Chondrocyte (in vitro differentiated cells): ENCODE data around the gene ZBTB34. TPM values are rescaled to one million over a fixed set of nuclear protein-coding genes. Genes with fewer than 3 reads are reported as not detected.
"Not testable (repeated sequence)": the region's sequence is repeated elsewhere in the genome, so short reads cannot be mapped to it uniquely, and the experiment has no call there.

ENCODE experiments used
- DNase-seq: peaks from one replicate; pipeline ENCODE4 v3.0.0; 2021; ENCODE audit warnings: mixed read lengths, low spot score
- H3K27ac Mint-ChIP-seq: one replicate; pipeline ENCODE4 v1.8.0; 2021; ENCODE audit warnings: mild to moderate bottlenecking, moderate library complexity, mixed read lengths; ENCODE audit not compliant: unreplicated experiment
- H3K27me3 Mint-ChIP-seq: 2 replicates; pipeline ENCODE4 v1.8.0; 2021; ENCODE audit warnings: low read depth, mixed read lengths
- H3K36me3 Mint-ChIP-seq: 2 replicates; pipeline ENCODE4 v1.8.0; 2021; ENCODE audit warnings: low read depth, mixed read lengths
- H3K4me1 Mint-ChIP-seq: 2 replicates; pipeline ENCODE4 v1.8.0; 2021; ENCODE audit warnings: low read depth, mild to moderate bottlenecking, mixed read lengths
- H3K4me3 Mint-ChIP-seq: one replicate; pipeline ENCODE4 v1.8.0; 2021; ENCODE audit warnings: mild to moderate bottlenecking, moderate library complexity, mixed read lengths; ENCODE audit not compliant: unreplicated experiment
- H3K9me3 Mint-ChIP-seq: 2 replicates; pipeline ENCODE4 v1.8.0; 2021; ENCODE audit warnings: low read depth, mixed read lengths
- total RNA-seq: library from RNA; stranded (reverse); gene quantifications from 3 replicates; pipeline ENCODE4 v1.2.1, GENCODE V29; 2021
- TF ChIP-seq, protein P1 (sequence below): fragments of 200-600 bp; sonication (generic); IDR thresholded peaks from 2 replicates; pipeline ENCODE4 v1.5.0; 2021; ENCODE audit warnings: antibody characterized with exemption, mild to moderate bottlenecking, moderate library complexity

ZBTB34 gene
- total RNA-seq, 1 donor from 2014 or later, result 16.2 TPM

DNA sequence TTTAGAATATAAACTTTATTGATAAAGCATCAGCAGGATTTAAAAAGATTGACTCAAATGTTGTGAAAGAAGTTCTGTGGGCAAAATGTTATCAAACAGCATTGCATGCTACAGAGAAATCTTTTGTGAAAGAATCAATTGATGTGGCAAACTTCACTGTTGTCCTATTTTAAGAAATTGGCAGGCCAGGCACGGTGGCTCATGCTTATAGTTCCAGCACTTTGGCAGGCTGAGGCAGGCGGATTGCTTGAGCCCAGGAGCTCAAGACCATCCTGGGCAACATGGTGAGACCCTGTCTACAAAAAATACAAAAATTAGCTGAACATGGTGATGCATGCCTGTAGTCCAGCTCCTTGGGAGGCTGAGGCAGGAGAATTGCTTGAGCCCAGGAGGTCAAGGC lies 38.2 kb upstream of the ZBTB34 start:
- TF ChIP-seq, protein P1, sequence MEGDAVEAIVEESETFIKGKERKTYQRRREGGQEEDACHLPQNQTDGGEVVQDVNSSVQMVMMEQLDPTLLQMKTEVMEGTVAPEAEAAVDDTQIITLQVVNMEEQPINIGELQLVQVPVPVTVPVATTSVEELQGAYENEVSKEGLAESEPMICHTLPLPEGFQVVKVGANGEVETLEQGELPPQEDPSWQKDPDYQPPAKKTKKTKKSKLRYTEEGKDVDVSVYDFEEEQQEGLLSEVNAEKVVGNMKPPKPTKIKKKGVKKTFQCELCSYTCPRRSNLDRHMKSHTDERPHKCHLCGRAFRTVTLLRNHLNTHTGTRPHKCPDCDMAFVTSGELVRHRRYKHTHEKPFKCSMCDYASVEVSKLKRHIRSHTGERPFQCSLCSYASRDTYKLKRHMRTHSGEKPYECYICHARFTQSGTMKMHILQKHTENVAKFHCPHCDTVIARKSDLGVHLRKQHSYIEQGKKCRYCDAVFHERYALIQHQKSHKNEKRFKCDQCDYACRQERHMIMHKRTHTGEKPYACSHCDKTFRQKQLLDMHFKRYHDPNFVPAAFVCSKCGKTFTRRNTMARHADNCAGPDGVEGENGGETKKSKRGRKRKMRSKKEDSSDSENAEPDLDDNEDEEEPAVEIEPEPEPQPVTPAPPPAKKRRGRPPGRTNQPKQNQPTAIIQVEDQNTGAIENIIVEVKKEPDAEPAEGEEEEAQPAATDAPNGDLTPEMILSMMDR, result no peak
- H3K36me3 Mint-ChIP-seq, result peaks cover 33% of the 10 kb centered on the region
- no peak overlapping the region for H3K27ac Mint-ChIP-seq
- DNase-seq, result no peak
- peaks cover 5% of the 10 kb centered on the region for H3K4me1 Mint-ChIP-seq
- H3K4me3 Mint-ChIP-seq, result no peak overlapping the region
- H3K27me3 Mint-ChIP-seq, result no peaks in the 10 kb centered on the region
- peaks cover 14% of the 10 kb centered on the region for H3K9me3 Mint-ChIP-seq

DNA sequence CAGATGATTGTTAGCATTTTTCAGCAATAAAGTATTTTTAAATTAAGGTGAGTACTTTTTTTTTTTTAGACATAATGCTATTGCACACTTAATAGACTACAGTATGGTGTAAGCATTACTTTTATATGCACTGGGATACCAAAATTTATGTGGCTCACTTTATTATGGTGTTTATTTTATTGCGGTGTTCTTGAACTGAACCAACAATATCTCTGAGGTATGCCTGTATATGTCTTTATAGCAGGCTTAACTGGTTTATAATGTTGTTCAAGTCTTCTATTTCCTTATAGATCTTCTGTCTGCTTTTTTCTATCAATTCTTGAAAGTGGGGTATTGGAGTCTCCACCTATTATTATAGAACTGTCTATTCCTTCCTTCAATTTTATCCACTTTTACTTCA lies 37.6 kb upstream of the ZBTB34 start:
- peaks cover 31% of the 10 kb centered on the region for H3K36me3 Mint-ChIP-seq
- H3K4me1 Mint-ChIP-seq, result peaks cover 5% of the 10 kb centered on the region
- H3K9me3 Mint-ChIP-seq, result peaks cover 14% of the 10 kb centered on the region
- no peak overlapping the region for H3K27ac Mint-ChIP-seq
- H3K4me3 Mint-ChIP-seq, result no peak overlapping the region
- DNase-seq, result no peak
- TF ChIP-seq, protein P1, result no peak
- no peaks in the 10 kb centered on the region for H3K27me3 Mint-ChIP-seq

DNA sequence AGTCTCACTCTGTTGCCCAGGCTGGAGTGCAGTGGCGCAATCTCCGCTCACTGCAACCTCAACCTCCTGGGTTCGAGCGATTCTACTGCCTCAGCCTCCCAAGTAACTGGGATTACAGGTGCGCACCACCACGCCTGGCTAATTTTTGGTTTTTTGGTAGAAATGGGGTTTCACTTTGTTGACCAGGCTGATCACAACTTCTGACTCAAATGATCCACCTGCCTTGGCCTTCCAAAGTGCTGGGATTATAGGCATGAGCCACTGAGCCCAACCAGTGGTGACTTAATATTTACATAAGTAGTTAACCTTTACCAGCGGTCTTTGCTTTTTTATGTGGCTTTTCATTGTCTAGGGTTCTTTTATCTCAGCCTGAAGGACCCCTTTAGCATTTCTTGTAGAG lies 36.4 kb upstream of the ZBTB34 start:
- peaks cover 21% of the 10 kb centered on the region for H3K36me3 Mint-ChIP-seq

DNA sequence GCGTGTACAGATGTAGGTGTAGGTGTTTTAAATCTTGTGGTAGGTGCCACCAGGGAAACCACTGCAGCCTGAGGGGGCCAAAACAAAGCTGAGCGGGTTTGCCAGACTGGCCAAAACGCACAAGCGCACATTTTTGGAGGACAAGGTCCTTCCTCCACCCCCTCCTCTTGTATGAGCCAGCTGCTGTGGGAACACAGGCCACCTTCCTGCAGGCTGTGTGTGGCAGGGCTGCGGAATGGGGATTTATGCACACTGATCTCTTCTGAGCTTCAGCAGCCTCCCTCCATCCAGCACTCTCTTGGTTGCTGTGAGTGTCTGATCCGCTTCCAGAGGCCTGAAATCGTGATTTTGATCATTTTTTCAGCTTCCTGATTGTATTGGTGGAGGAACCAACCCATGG lies 33.2 kb upstream of the ZBTB34 start:
- no peak overlapping the region for H3K4me3 Mint-ChIP-seq
- peaks cover 16% of the 10 kb centered on the region for H3K4me1 Mint-ChIP-seq
- H3K9me3 Mint-ChIP-seq, result no peaks in the 10 kb centered on the region
- TF ChIP-seq, protein P1, result no peak
- DNase-seq, result no peak
- no peaks in the 10 kb centered on the region for H3K27me3 Mint-ChIP-seq
- H3K27ac Mint-ChIP-seq, result no peak overlapping the region
- H3K36me3 Mint-ChIP-seq, result peaks cover 9% of the 10 kb centered on the region

More for the DNA sequence above, 36.4 kb upstream of the ZBTB34 start:
- not testable (repeated sequence) for H3K27me3 Mint-ChIP-seq, H3K27ac Mint-ChIP-seq, H3K9me3 Mint-ChIP-seq, H3K4me3 Mint-ChIP-seq, DNase-seq
- peaks cover 11% of the 10 kb centered on the region for H3K4me1 Mint-ChIP-seq

DNA sequence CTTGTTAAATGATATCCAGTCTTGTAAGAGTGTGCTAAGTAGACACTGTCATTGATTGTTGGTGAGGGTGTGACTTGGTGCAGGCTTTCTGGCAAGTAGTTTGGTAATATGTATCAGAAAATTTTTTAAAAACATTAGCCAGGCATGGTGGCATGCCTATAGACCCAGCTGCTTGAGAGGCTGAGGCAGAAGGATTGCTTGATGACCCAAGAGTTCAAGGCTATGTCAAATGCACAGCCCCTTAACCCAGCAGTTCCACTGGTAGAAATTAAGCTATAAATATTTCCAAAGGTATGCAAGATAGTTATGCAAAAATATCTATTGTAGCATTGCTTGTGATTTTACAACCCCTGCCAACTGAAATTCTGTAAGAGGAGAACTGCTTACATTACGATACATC lies 31.4 kb upstream of the ZBTB34 start:
- Mint-ChIP-seq H3K4me3 (no peak overlapping the region), H3K4me1 (peaks cover 16% of the 10 kb centered on the region), H3K36me3 (peaks cover 24% of the 10 kb centered on the region), H3K9me3 (no peaks in the 10 kb centered on the region), H3K27ac (no peak overlapping the region), H3K27me3 (no peaks in the 10 kb centered on the region)
- no peak for DNase-seq
- TF ChIP-seq, protein P1, result no peak

DNA sequence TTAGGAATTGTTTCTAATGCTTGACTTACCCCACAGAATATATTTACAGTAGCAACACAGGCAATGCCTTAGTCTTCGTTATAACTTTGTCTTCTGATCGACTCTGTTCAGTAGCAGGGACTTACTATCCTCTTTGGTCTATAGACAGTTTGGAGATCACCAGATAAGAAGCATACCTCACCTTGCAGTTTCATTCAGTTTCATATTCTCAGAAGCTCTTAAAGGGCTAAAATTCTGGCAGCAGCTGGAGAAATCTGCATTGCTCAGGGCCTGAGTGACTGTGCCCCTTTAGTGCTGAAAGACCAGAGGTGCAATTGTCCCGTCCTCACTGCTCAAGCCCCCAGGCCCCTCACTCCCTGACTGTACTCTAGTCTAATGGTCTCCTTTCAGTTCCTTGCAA lies 29.6 kb upstream of the ZBTB34 start:
- no peaks in the 10 kb centered on the region for H3K9me3 Mint-ChIP-seq
- peaks cover 17% of the 10 kb centered on the region for H3K4me1 Mint-ChIP-seq
- peaks cover 29% of the 10 kb centered on the region for H3K36me3 Mint-ChIP-seq
- DNase-seq, result no peak
- no peaks in the 10 kb centered on the region for H3K27me3 Mint-ChIP-seq
- TF ChIP-seq, protein P1, result no peak
- no peak overlapping the region for H3K4me3 Mint-ChIP-seq
- H3K27ac Mint-ChIP-seq, result no peak overlapping the region
